Esophagus muscularis mucosa (tissue), 3 donors: ENCODE results near the gene HOPX.

Experiments used
- CTCF ChIP-seq, 3 experiments: fragments of 200-600 bp in 2 of 3; fragments of 450-650 bp in 1 of 3; sonication (generic) in 2 of 3; IDR thresholded peaks; one replicate each; pipeline ENCODE4 v1.5.1; 2017 to 2019; ENCODE audit warnings: antibody characterized with exemption in 3 of 3, mild to moderate bottlenecking in 2 of 3, moderate library complexity in 1 of 3
- POLR2A ChIP-seq: fragments of 450-650 bp; IDR thresholded peaks from one replicate; pipeline ENCODE4 v1.6.1; 2017; ENCODE audit warnings: antibody characterized with exemption, moderate library complexity, mild to moderate bottlenecking, low read depth

- TF ChIP-seq POLR2A (no peak), CTCF (IDR thresholded peaks at IDR 0.05) (no peak)
Measured at GRCh38 chr4:56628592-56628991, 52.5 kb downstream of the HOPX start.
